Naive thymus-derived CD4-positive, alpha-beta T cell (primary cell): ENCODE measurements around the gene GINS2. TPM values are rescaled to one million over a fixed set of nuclear protein-coding genes. Genes with fewer than 3 reads are reported as not detected.

Experiments
- ATAC-seq: fragments of 150-1000 bp; cut with Tn5 transposase; 2 replicates; pipeline ENCODE4 v1.10.0; 2021; ENCODE audit warnings: mild to moderate bottlenecking, moderate library complexity
- CTCF ChIA-PET: fragments of 350-600 bp; sonication (Branson Sonifier 250); formaldehyde crosslinking; loops from one replicate; lab custom pipeline; 2021; ENCODE audit warnings: antibody characterized with exemption; lab: Charles Lee
- POLR2A ChIA-PET: fragments of 350-600 bp; sonication (Branson Sonifier 250); formaldehyde crosslinking; loops from one replicate; lab custom pipeline; 2021; ENCODE audit warnings: antibody characterized with exemption, inconsistent platforms; lab: Charles Lee
- DNase-seq, 9 donors: peaks; one replicate each; pipeline versions ENCODE4 v3.0.0 to v3.0.0-alpha.2; 2020 to 2022; ENCODE audit warnings: mixed read lengths in 1 of 9
- H3K27ac ChIP-seq: one replicate; pipeline ENCODE4 v1.7.0; 2013; ENCODE audit warnings: mild to moderate bottlenecking, low read depth, low read length, moderate library complexity
- H3K27me3 ChIP-seq, 2 donors: one replicate each; pipeline ENCODE4 v1.7.0; 2013; ENCODE audit warnings: low read length in 2 of 2, mild to moderate bottlenecking in 2 of 2, moderate library complexity in 2 of 2; ENCODE audit not compliant: control insufficient read depth in 2 of 2, insufficient read depth in 2 of 2
- H3K36me3 ChIP-seq, 3 experiments: 1 replicate in 2 of 3; 2 replicates in 1 of 3; pipeline ENCODE4 v1.7.0; 2013; ENCODE audit warnings: low read length in 3 of 3, mild to moderate bottlenecking in 3 of 3, moderate library complexity in 1 of 3; ENCODE audit not compliant: insufficient read depth in 3 of 3, control insufficient read depth in 2 of 3
- H3K4me1 ChIP-seq, 2 donors: one replicate each; pipeline ENCODE4 v1.7.0; 2013; ENCODE audit warnings: low read length in 2 of 2, mild to moderate bottlenecking in 2 of 2, moderate library complexity in 1 of 2; ENCODE audit not compliant: control insufficient read depth in 2 of 2, insufficient read depth in 2 of 2
- H3K4me3 ChIP-seq: 2 replicates; pipeline ENCODE4 v1.7.0; 2013; ENCODE audit warnings: mild to moderate bottlenecking, low read length
- H3K9me3 ChIP-seq, 3 experiments: 1 replicate in 2 of 3; 2 replicates in 1 of 3; pipeline ENCODE4 v1.7.0; 2013; ENCODE audit warnings: low read length in 3 of 3; ENCODE audit not compliant: control insufficient read depth in 2 of 3
- H3K27ac Mint-ChIP-seq, 9 donors: one replicate each; pipeline ENCODE4 v1.8.0; 2020 to 2022; ENCODE audit warnings: mixed read lengths in 9 of 9, mild to moderate bottlenecking in 8 of 9, moderate library complexity in 5 of 9, inconsistent platforms in 2 of 9
- H3K27me3 Mint-ChIP-seq, 5 donors: one replicate each; pipeline ENCODE4 v1.8.0; 2021 to 2022; ENCODE audit warnings: mixed read lengths in 5 of 5, mild to moderate bottlenecking in 1 of 5
- H3K36me3 Mint-ChIP-seq, 5 donors: one replicate each; pipeline ENCODE4 v1.8.0; 2020 to 2022; ENCODE audit warnings: mixed read lengths in 5 of 5, mild to moderate bottlenecking in 3 of 5, inconsistent platforms in 1 of 5
- H3K4me1 Mint-ChIP-seq, 7 donors: one replicate each; pipeline ENCODE4 v1.8.0; 2020 to 2022; ENCODE audit warnings: mixed read lengths in 7 of 7, mild to moderate bottlenecking in 3 of 7, inconsistent platforms in 1 of 7
- H3K4me3 Mint-ChIP-seq, 10 donors: one replicate each; pipeline ENCODE4 v1.8.0; 2020 to 2022; ENCODE audit warnings: mild to moderate bottlenecking in 10 of 10, mixed read lengths in 10 of 10, moderate library complexity in 6 of 10, inconsistent platforms in 2 of 10
- H3K9me3 Mint-ChIP-seq, 11 donors: one replicate each; pipeline ENCODE4 v1.8.0; 2020 to 2022; ENCODE audit warnings: mixed read lengths in 11 of 11, mild to moderate bottlenecking in 4 of 11, inconsistent platforms in 1 of 11, moderate library complexity in 1 of 11
- intact Hi-C, 2 donors: fragments of 100-400 bp; cut with micrococcal nuclease; formaldehyde crosslinking; loops; one replicate each; pipeline ENCODE4 v1.15.1; 2023
- polyA plus RNA-seq, 2 donors: library from polyadenylated mRNA; unstranded; fragments of 300-500 nt; fragmentation: Illumina TruSeq; gene quantifications; one replicate each; pipeline ENCODE4 v1.2.3, GENCODE V29; 2021
- total RNA-seq, 6 experiments: library from RNA in 5 of 6; stranded (reverse) in 5 of 6; gene quantifications; 1 replicate in 5 of 6; 2 replicates in 1 of 6; pipeline ENCODE4 v1.2.3 and lab custom pipeline; 2021 to 2026

GINS2 gene
- total and polyA plus RNA-seq, 7 experiments from 2014 or later = 1.0 to 43.6 (median 1.9) TPM

- intact Hi-C loops = loop anchor here in 1 of 2 donors (10.0 kb wide), 1 partner anchor 407 kb away; no protein-coding TSS in a partner anchor
- Mint-ChIP-seq H3K27ac (no peak overlapping the region), H3K9me3 (peaks cover 0 to 11% (median 4%) of the 10 kb centered on the region in 11 donors), H3K4me1 (peaks cover 0 to 15% (median 11%) of the 10 kb centered on the region in 7 donors), H3K4me3 (no peak overlapping the region), H3K27me3 (peaks cover 0 to 13% (median 0%) of the 10 kb centered on the region in 5 donors), H3K36me3 (peaks cover 0 to 18% (median 11%) of the 10 kb centered on the region in 5 donors)
- ATAC-seq (no peak), DNase-seq (no peak)
- Histone ChIP-seq H3K4me1 (peaks cover 0 to 11% of the 10 kb centered on the region in 2 donors), H3K9me3 (peaks cover 0 to 5% (median 0%) of the 10 kb centered on the region in 3 experiments), H3K4me3 (no peak overlapping the region), H3K27me3 (no peaks in the 10 kb centered on the region), H3K27ac (no peak overlapping the region), H3K36me3 (no peaks in the 10 kb centered on the region)
- ChIA-PET POLR2A (no interaction called here), CTCF (no interaction called here)
Measured at GRCh38 chr16:85711982-85712587, 23.3 kb upstream of the GINS2 start.

GRCh38 chr16:85710732-85711131 lies 22.0 kb upstream of the GINS2 start:
- no peak overlapping the region for H3K27ac Mint-ChIP-seq
- intact Hi-C loops = loop anchor here in 1 of 2 donors (10.0 kb wide), 1 partner anchor 406 kb away; no protein-coding TSS in a partner anchor
- H3K27me3 Mint-ChIP-seq = peaks cover 0 to 7% (median 0%) of the 10 kb centered on the region in 5 donors

GRCh38 chr16:85709766-85710585 lies 21.2 kb upstream of the GINS2 start:
- H3K27me3 Mint-ChIP-seq = peaks cover 0 to under 1% (median 0%) of the 10 kb centered on the region in 5 donors
- no peak overlapping the region for H3K4me3 Mint-ChIP-seq
- no peak overlapping the region for H3K27ac Mint-ChIP-seq
- H3K4me1 Mint-ChIP-seq = peaks cover 0 to 7% (median 0%) of the 10 kb centered on the region in 7 donors
- Histone ChIP-seq H3K27me3 (no peaks in the 10 kb centered on the region), H3K9me3 (peaks cover 0 to 5% (median 0%) of the 10 kb centered on the region in 3 experiments), H3K36me3 (no peaks in the 10 kb centered on the region), H3K4me1 (no peaks in the 10 kb centered on the region), H3K27ac (no peak overlapping the region), H3K4me3 (no peak overlapping the region)
- DNase-seq = no peak
- H3K36me3 Mint-ChIP-seq = peaks cover 0 to 22% (median 11%) of the 10 kb centered on the region in 5 donors
- ChIA-PET CTCF (no interaction called here), POLR2A (no interaction called here)
- peaks cover 0 to 11% (median 5%) of the 10 kb centered on the region in 11 donors for H3K9me3 Mint-ChIP-seq
- no peak for ATAC-seq
- intact Hi-C loops = loop anchor here in 1 of 2 donors (10.0 kb wide), 1 partner anchor 405 kb away; no protein-coding TSS in a partner anchor

More at GRCh38 chr16:85710732-85711131, 22.0 kb upstream of the GINS2 start:
- ChIA-PET POLR2A (no interaction called here), CTCF (interaction anchor here (0.7 kb wide), 1 partner anchor 12 kb away, joined by 4 read pairs; no protein-coding TSS in a partner anchor)
- Histone ChIP-seq H3K27ac (no peak overlapping the region), H3K36me3 (no peaks in the 10 kb centered on the region), H3K27me3 (no peaks in the 10 kb centered on the region), H3K9me3 (peaks cover 0 to 5% (median 0%) of the 10 kb centered on the region in 3 experiments), H3K4me1 (peaks cover 0 to 6% of the 10 kb centered on the region in 2 donors), H3K4me3 (no peak overlapping the region)
- Mint-ChIP-seq H3K36me3 (peaks cover 0 to 22% (median 11%) of the 10 kb centered on the region in 5 donors), H3K4me3 (no peak overlapping the region), H3K4me1 (peaks cover 0 to 15% (median 7%) of the 10 kb centered on the region in 7 donors), H3K9me3 (peaks cover 0 to 11% (median 5%) of the 10 kb centered on the region in 11 donors)
- ATAC-seq (no peak), DNase-seq (no peak)

- no peak for DNase-seq
- H3K27me3 ChIP-seq = no peaks in the 10 kb centered on the region
- peaks cover 0 to 22% (median 11%) of the 10 kb centered on the region in 5 donors for H3K36me3 Mint-ChIP-seq
- ChIA-PET CTCF (no interaction called here), POLR2A (no interaction called here)
- no peak overlapping the region for H3K4me3 Mint-ChIP-seq
- no peaks in the 10 kb centered on the region for H3K27me3 Mint-ChIP-seq
- H3K9me3 Mint-ChIP-seq = peaks cover 0 to 11% (median 5%) of the 10 kb centered on the region in 11 donors
- H3K36me3 ChIP-seq = no peaks in the 10 kb centered on the region
- intact Hi-C loops = no loop called here
- peaks cover 0 to 5% (median 0%) of the 10 kb centered on the region in 3 experiments for H3K9me3 ChIP-seq
- no peak for ATAC-seq
- H3K27ac Mint-ChIP-seq = no peak overlapping the region
- no peaks in the 10 kb centered on the region for H3K4me1 ChIP-seq
- H3K4me1 Mint-ChIP-seq = peaks cover 0 to 6% (median 0%) of the 10 kb centered on the region in 7 donors
- H3K4me3 ChIP-seq = no peak overlapping the region
- H3K27ac ChIP-seq = no peak overlapping the region
Measured at GRCh38 chr16:85708338-85708737, 19.6 kb upstream of the GINS2 start.

GRCh38 chr16:85707528-85708095 lies 18.9 kb upstream of the GINS2 start:
- no peak overlapping the region for H3K4me3 ChIP-seq
- no peak overlapping the region for H3K4me3 Mint-ChIP-seq
- intact Hi-C loops = no loop called here
- POLR2A ChIA-PET = no interaction called here
- peaks cover 0 to 19% (median 7%) of the 10 kb centered on the region in 5 donors for H3K36me3 Mint-ChIP-seq
- no peak overlapping the region for H3K27ac Mint-ChIP-seq
- peaks cover 0 to 8% (median 4%) of the 10 kb centered on the region in 11 donors for H3K9me3 Mint-ChIP-seq
- ATAC-seq (no peak), DNase-seq (no peak)
- no peak overlapping the region for H3K27ac ChIP-seq
- H3K27me3 Mint-ChIP-seq = no peaks in the 10 kb centered on the region
- CTCF ChIA-PET = no interaction called here
- no peaks in the 10 kb centered on the region for H3K36me3 ChIP-seq
- H3K4me1 ChIP-seq = no peaks in the 10 kb centered on the region
- H3K9me3 ChIP-seq = peaks cover 0 to 5% (median 0%) of the 10 kb centered on the region in 3 experiments
- no peaks in the 10 kb centered on the region for H3K27me3 ChIP-seq
- peaks cover 0 to 6% (median 0%) of the 10 kb centered on the region in 7 donors for H3K4me1 Mint-ChIP-seq

GRCh38 chr16:85706449-85707034 lies 17.8 kb upstream of the GINS2 start:
- H3K36me3 ChIP-seq = no peaks in the 10 kb centered on the region
- H3K4me3 Mint-ChIP-seq = no peak overlapping the region
- no peaks in the 10 kb centered on the region for H3K27me3 Mint-ChIP-seq
- no peaks in the 10 kb centered on the region for H3K4me1 ChIP-seq
- H3K4me1 Mint-ChIP-seq = peaks cover 0 to 6% (median 0%) of the 10 kb centered on the region in 7 donors
- ATAC-seq (peak; percentile 20), DNase-seq (no peak)
- ChIA-PET POLR2A (no interaction called here), CTCF (no interaction called here)
- H3K36me3 Mint-ChIP-seq = peaks cover 0 to 10% (median 0%) of the 10 kb centered on the region in 5 donors
- H3K27me3 ChIP-seq = no peaks in the 10 kb centered on the region
- H3K9me3 Mint-ChIP-seq = peaks cover 0 to 3% (median 0%) of the 10 kb centered on the region in 11 donors
- peaks cover 0 to 6% (median 0%) of the 10 kb centered on the region in 3 experiments for H3K9me3 ChIP-seq
- no peak overlapping the region for H3K27ac ChIP-seq
- intact Hi-C loops = no loop called here
- H3K4me3 ChIP-seq = no peak overlapping the region
- no peak overlapping the region for H3K27ac Mint-ChIP-seq
